OCI-LY7 (cell line): ENCODE results near the gene ADRA1B. TPM values are rescaled to one million over a fixed set of nuclear protein-coding genes. Genes with fewer than 3 reads are reported as not detected.

ENCODE experiments used
- small RNA-seq: library from RNA; depleted of rRNA; stranded (forward); fragments of <200 nt; gene quantifications from one replicate; pipeline ENCODE3, GENCODE V24; 2014
- total RNA-seq, 2 experiments: library from RNA; depleted of rRNA in 1 of 2; stranded (reverse); fragments of >200 nt in 1 of 2; shearing (Covaris generic) in 1 of 2; gene quantifications; 2 replicates each; pipeline ENCODE4 v1.2.3, GENCODE V29; 2014 to 2022

Gene ADRA1B
- total RNA-seq, 2 experiments from 2014 or later = not detected

Small RNA genes within 50 kb of the gene (small RNA-seq; reads per million reads assigned to genes)
- gene RF00019 = not detected

Other genes with a start within 250 kb of the ADRA1B start
- 32.6 and 47.2 TPM in 2 replicates for gene TTC1, start 92.7 kb downstream of the ADRA1B start, total RNA-seq (2014; rRNA removed; shearing (Covaris generic))
- 35.1 TPM in 2 replicates for gene TTC1, start 92.7 kb downstream of the ADRA1B start, total RNA-seq (2022)
- gene PWWP2A, start 203.0 kb downstream of the ADRA1B start, total RNA-seq (2014; rRNA removed; shearing (Covaris generic)) = 28.4 and 28.5 TPM in 2 replicates
- gene PWWP2A, start 203.0 kb downstream of the ADRA1B start, total RNA-seq (2022) = 27.3 and 28.3 TPM in 2 replicates